ENCODE results near the gene SUGP2. TPM values are rescaled to one million over a fixed set of nuclear protein-coding genes. Genes with fewer than 3 reads are reported as not detected.

SUGP2 gene
- polyA plus RNA-seq, 3 donors, result 7.6 to 143 (median 8.2) TPM

- no CpG with 5 or more reads among the region's 3 CpGs for WGBS (ENCODE audit: insufficient coverage)
Measured at GRCh38 chr19:19006213-19006612, 27.1 kb downstream of the SUGP2 start.

GRCh38 chr19:19004144-19004543 lies 29.2 kb downstream of the SUGP2 start:
- H3K9me3 ChIP-seq (replicated peaks in 1 of 2; ENCODE audit: control insufficient read depth in 1 of 2, insufficient read depth in 1 of 2, low read length in 2 of 2), result no peaks in the 10 kb centered on the region
- no peak overlapping the region for H3K4me2 ChIP-seq (replicated peaks; ENCODE audit: extremely low read depth, low read length, poor library complexity, severe bottlenecking)
- Mint-ChIP-seq H3K9me3 (no peaks in the 10 kb centered on the region), H3K36me3 (peaks cover 82 to 99% of the 10 kb centered on the region in 2 donors), H3K4me3 (no peak overlapping the region), H3K4me1 (peaks cover 3% of the 10 kb centered on the region), H3K27ac (peak overlapping the region in 1 of 7 donors; percentile 12), H3K27me3 (ENCODE audit: low read depth in 3 of 3) (peaks cover 0 to 4% (median 0%) of the 10 kb centered on the region in 3 donors)
- H3K4me1 ChIP-seq (ENCODE audit: control insufficient read depth in 1 of 2, insufficient read depth in 2 of 2, low read length in 2 of 2), result no peaks in the 10 kb centered on the region
- TF ChIP-seq CTCF (IDR thresholded peaks at IDR 0.05), result no peak
- no peak overlapping the region for H2AFZ ChIP-seq (ENCODE audit: insufficient read depth, low read depth, low read length, poor library complexity, severe bottlenecking)
- H3K27me3 ChIP-seq (ENCODE audit: control insufficient read depth in 2 of 2, insufficient read depth in 2 of 2, low read length in 2 of 2), result no peaks in the 10 kb centered on the region
- intact Hi-C loops (cut with micrococcal nuclease), result no loop called here
- DNase-seq, result no peak
- H3K4me3 ChIP-seq (replicated peaks in 1 of 3; ENCODE audit: low read depth in 2 of 3, low read length in 3 of 3), result no peak overlapping the region
- no peak overlapping the region for H3K9ac ChIP-seq (ENCODE audit: insufficient read depth, low read length, poor library complexity, severe bottlenecking)
- peaks cover 84 to 98% of the 10 kb centered on the region in 2 donors for H3K36me3 ChIP-seq (replicated peaks in 1 of 2; ENCODE audit: control insufficient read depth in 1 of 2, insufficient read depth in 2 of 2, low read length in 2 of 2)
- no peaks in the 10 kb centered on the region for H3K79me2 ChIP-seq (ENCODE audit: insufficient read depth, low read length)
- H3K27ac ChIP-seq (ENCODE audit: low read depth in 1 of 2, low read length in 2 of 2), result no peak overlapping the region
- H4K20me1 ChIP-seq (ENCODE audit: insufficient read depth, low read length), result no peaks in the 10 kb centered on the region
- 91% methylated on average over 10 of the region's 18 CpGs for WGBS (ENCODE audit: insufficient coverage)

More at GRCh38 chr19:19006213-19006612, 27.1 kb downstream of the SUGP2 start:
- no peaks in the 10 kb centered on the region for H3K4me1 ChIP-seq (ENCODE audit: control insufficient read depth in 1 of 2, insufficient read depth in 2 of 2, low read length in 2 of 2)
- no peaks in the 10 kb centered on the region for H3K9me3 Mint-ChIP-seq
- no peaks in the 10 kb centered on the region for H3K4me1 Mint-ChIP-seq
- no peak overlapping the region for H3K4me3 ChIP-seq (replicated peaks in 1 of 3; ENCODE audit: low read depth in 2 of 3, low read length in 3 of 3)
- no peak overlapping the region for H3K27ac ChIP-seq (ENCODE audit: low read depth in 1 of 2, low read length in 2 of 2)
- no peak for DNase-seq
- intact Hi-C loops (cut with micrococcal nuclease), result no loop called here
- H3K36me3 Mint-ChIP-seq, result peaks cover 86 to 99% of the 10 kb centered on the region in 2 donors
- no peaks in the 10 kb centered on the region for H3K9me3 ChIP-seq (replicated peaks in 1 of 2; ENCODE audit: control insufficient read depth in 1 of 2, insufficient read depth in 1 of 2, low read length in 2 of 2)
- no peaks in the 10 kb centered on the region for H4K20me1 ChIP-seq (ENCODE audit: insufficient read depth, low read length)
- H3K79me2 ChIP-seq (ENCODE audit: insufficient read depth, low read length), result no peaks in the 10 kb centered on the region
- H3K4me3 Mint-ChIP-seq, result no peak overlapping the region
- no peaks in the 10 kb centered on the region for H3K27me3 ChIP-seq (ENCODE audit: control insufficient read depth in 2 of 2, insufficient read depth in 2 of 2, low read length in 2 of 2)
- H3K4me2 ChIP-seq (replicated peaks; ENCODE audit: extremely low read depth, low read length, poor library complexity, severe bottlenecking), result no peak overlapping the region
- peaks cover 0 to 4% (median 0%) of the 10 kb centered on the region in 3 donors for H3K27me3 Mint-ChIP-seq (ENCODE audit: low read depth in 3 of 3)
- H3K9ac ChIP-seq (ENCODE audit: insufficient read depth, low read length, poor library complexity, severe bottlenecking), result no peak overlapping the region
- H3K36me3 ChIP-seq (replicated peaks in 1 of 2; ENCODE audit: control insufficient read depth in 1 of 2, insufficient read depth in 2 of 2, low read length in 2 of 2), result peaks cover 87 to 99% of the 10 kb centered on the region in 2 donors
- H3K27ac Mint-ChIP-seq, result peak overlapping the region in 2 of 7 donors; percentile 32 to 42
- no peak overlapping the region for H2AFZ ChIP-seq (ENCODE audit: insufficient read depth, low read depth, low read length, poor library complexity, severe bottlenecking)
- TF ChIP-seq CTCF (IDR thresholded peaks at IDR 0.05), result no peak
